Stomach smooth muscle (tissue), 2 donors: Measurements from ENCODE around the gene MKNK1.

ENCODE experiments used
- H3K27ac ChIP-seq: one replicate; pipeline ENCODE4 v1.7.0; 2013; ENCODE audit warnings: mild to moderate bottlenecking, low read length, inconsistent platforms
- H3K27me3 ChIP-seq, 2 donors: one replicate each; pipeline ENCODE4 v1.7.0; 2013; ENCODE audit warnings: low read length in 2 of 2; ENCODE audit not compliant: insufficient read depth in 2 of 2, control insufficient read depth in 1 of 2
- H3K36me3 ChIP-seq, 2 donors: one replicate each; pipeline ENCODE4 v1.7.0; 2013; ENCODE audit warnings: low read length in 2 of 2; ENCODE audit not compliant: control insufficient read depth in 2 of 2, insufficient read depth in 2 of 2
- H3K4me1 ChIP-seq: one replicate; pipeline ENCODE4 v1.7.0; 2013; ENCODE audit warnings: low read length; ENCODE audit not compliant: control insufficient read depth, insufficient read depth
- H3K4me3 ChIP-seq, 2 donors: one replicate each; pipeline ENCODE4 v1.7.0; 2013; ENCODE audit warnings: low read length in 2 of 2
- H3K9ac ChIP-seq, 2 donors: one replicate each; pipeline ENCODE4 v1.7.0; 2013; ENCODE audit warnings: low read length in 2 of 2, mild to moderate bottlenecking in 1 of 2
- H3K9me3 ChIP-seq, 2 donors: one replicate each; pipeline ENCODE4 v1.7.0; 2013; ENCODE audit warnings: low read length in 2 of 2; ENCODE audit not compliant: control insufficient read depth in 2 of 2
- donor health status: healthy.
- donor health status: Pancreatic carcinoma.

Gene MKNK1

DNA sequence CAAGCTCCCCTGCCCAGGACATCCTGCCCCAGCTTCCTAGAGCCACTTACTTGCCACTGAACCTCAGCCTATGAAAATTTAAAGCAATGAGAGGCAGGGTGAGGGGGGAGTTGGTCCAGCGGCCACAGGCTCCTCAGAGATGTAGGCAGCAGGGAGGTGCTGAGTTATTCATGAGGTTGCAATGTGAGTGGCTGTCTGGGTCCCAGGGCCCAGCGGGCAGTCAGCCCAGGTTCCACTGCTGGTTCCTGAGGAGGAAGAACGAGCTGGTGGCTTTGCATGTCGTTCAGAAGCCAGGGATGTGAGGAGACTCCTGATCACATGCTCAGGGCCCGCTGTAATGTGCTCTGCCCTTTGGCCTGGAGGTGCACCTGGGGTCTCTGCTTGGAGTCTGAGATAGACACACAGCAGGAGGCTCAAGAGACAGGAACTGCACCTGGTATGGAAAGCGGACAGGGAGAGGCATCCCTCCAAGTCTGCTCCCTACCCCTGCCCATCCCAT is 52.4 kb downstream of the MKNK1 start, which contains the start of gene KNCN:
Gene KNCN (minus strand): TSS at position 51 of the 499 bp plus-strand sequence. CDS start 432 bp downstream, outside the sequence.
- Histone ChIP-seq H3K9me3 (no peaks in the 10 kb centered on the region), H3K27me3 (peaks cover 0 to 2% of the 10 kb centered on the region in 2 donors), H3K36me3 (no peaks in the 10 kb centered on the region), H3K27ac (no peak within 1 kb of the TSS), H3K9ac (no peak within 1 kb of the TSS), H3K4me1 (peaks cover 9% of the 10 kb centered on the region), H3K4me3 (no peak within 1 kb of the TSS)

DNA sequence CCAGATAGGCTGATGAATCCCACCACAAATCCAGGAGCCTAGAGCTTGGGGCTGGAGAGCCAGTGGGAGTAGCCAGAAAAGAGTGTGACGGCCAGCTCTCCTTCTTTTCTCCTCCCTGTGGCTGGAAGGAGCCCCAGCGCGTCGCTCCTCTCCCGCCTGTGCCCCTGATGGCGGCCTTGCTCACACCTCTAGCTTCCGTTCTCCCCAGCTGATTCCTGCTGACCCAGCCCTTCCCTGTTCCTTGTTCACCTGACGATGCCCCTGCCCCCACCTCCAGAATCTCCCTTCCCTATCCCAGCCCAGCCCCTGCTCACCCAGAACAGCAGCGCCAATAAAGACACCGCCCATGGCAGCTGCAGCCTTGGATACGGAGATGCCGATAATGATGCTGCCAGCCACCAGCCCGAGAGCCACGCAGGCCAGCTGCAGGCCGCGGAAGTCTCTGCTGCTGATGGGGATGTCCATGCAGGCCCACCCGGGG is 53.3 kb downstream of the MKNK1 start:
- Histone ChIP-seq H3K27me3 (peaks cover 2% of the 10 kb centered on the region in 2 donors), H3K36me3 (no peaks in the 10 kb centered on the region), H3K9ac (no peak overlapping the region), H3K9me3 (no peaks in the 10 kb centered on the region), H3K4me3 (no peak overlapping the region), H3K4me1 (peaks cover 9% of the 10 kb centered on the region), H3K27ac (no peak overlapping the region)

DNA sequence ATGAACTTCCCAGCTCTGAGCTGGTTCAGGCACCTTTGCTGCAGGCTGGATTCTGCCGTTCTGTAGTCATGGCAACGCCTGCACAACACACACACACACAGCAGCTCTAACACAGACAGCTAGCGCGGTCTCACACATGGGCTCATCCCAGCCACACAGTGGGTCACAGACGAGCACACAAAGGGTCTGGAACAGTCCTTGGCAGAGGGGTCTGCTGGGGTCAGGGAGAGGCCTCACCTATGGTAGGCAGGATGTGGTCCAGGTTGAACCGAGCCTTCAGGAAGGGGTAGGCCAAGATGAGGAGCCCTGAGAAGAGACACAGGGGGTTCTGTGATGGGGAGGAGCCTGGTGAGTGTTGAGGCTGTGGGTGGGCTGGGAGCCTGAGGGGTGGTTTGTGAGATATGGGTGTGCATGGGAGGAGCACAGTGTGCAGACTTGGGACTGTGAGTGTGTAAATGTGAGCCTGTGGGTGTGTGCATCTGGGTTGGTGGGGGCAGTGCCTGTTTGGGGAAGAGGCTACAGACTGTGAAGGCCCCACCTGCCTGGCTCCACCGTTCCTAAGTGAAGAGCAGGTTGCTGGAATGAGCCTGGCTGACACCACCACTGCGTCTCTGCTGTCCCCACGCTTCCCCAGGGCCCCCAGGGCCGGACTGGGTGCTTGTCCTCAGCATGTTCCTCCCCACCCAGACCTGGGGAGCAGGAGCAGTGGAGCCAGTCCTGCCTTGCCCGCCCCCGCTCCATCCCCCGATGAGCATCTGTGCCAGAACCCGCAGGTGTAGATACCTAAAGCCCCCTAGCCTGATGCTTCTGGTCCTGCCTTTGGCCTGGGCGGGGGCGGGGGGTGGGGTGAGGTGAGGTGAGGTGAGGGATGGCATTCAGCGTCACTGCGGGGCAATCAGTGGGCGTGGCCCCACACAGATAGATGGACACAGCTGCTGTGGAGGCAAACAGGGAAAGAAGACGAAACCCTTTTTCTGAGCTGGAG is 54.1 kb downstream of the MKNK1 start:
- Histone ChIP-seq H3K4me1 (peaks cover 9% of the 10 kb centered on the region), H3K9me3 (no peaks in the 10 kb centered on the region), H3K4me3 (no peak overlapping the region), H3K27me3 (peaks cover 7 to 8% of the 10 kb centered on the region in 2 donors), H3K36me3 (no peaks in the 10 kb centered on the region), H3K9ac (peak overlapping the region in 1 of 2 donors; percentile 12), H3K27ac (no peak overlapping the region)

DNA sequence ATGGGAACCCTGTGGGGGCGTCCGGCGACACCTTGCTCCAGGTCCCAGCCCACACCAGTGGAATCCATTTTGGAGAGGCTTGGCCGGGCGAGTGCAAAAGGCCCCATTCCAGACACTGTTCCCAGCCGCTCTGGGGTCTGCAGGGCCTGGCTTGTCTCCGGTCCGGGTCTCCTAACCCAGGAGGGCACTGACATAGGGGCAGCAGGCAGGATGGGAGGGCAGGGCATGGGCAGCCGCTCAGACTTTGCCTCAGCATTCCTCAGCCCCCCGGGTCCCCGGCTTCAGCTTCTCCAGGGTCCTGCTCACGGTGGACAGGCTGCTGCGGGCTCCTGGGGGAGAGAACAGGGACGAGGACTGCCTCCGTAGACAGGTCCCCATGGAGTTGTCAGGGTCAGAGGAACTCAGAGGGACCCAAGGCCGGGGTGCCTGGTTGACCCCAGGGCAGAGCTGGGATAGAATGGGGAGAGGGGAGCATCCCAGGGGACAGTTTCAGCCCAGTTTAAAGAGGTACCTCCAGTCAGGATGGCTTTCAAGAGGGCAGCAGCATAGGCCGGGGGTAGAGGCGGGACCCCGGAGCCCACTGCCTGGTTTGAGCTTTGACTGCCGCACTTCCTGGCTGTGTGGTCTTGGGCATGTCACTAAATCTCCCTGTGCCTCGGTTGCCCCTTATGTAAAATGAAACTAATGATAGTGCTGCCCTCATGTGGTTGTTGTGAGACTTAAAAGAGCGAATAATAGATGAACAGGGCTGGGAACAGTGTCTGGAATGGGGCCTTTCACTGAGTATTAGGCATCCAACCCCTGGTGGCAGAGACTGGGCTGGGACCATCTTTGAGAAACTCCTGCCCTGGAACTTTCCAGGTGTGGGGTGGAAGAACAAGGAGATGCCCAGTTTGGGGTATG is 56.3 kb downstream of the MKNK1 start:
- H3K4me1 ChIP-seq: peaks cover 16% of the 10 kb centered on the region
- peaks cover 15 to 28% of the 10 kb centered on the region in 2 donors for H3K27me3 ChIP-seq
- no peaks in the 10 kb centered on the region for H3K9me3 ChIP-seq
- no peak overlapping the region for H3K9ac ChIP-seq
- H3K4me3 ChIP-seq: no peak overlapping the region
- H3K36me3 ChIP-seq: no peaks in the 10 kb centered on the region
- H3K27ac ChIP-seq: no peak overlapping the region

DNA sequence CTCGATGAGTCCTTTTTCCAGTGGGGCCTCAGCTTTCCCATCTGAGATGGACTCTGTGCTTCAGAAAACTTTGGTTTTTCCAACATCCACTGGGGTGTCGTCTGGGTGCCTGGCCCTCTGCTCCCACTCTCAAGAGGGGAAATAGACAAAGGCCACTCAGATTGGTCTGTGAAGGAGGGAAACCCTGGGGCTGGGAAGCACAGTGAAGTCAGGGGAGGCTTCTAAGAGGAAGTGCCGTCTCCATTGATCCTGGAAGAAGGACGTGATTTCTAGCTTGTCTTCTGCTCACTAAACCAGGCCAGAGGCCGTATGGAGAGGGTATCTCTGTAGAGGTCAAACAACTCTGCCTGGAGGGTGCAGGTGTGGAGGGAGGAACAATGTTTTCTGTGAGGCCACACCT is 57.9 kb downstream of the MKNK1 start:
- peaks cover 15 to 28% of the 10 kb centered on the region in 2 donors for H3K27me3 ChIP-seq
- no peak overlapping the region for H3K27ac ChIP-seq
- H3K9ac ChIP-seq: no peak overlapping the region

DNA sequence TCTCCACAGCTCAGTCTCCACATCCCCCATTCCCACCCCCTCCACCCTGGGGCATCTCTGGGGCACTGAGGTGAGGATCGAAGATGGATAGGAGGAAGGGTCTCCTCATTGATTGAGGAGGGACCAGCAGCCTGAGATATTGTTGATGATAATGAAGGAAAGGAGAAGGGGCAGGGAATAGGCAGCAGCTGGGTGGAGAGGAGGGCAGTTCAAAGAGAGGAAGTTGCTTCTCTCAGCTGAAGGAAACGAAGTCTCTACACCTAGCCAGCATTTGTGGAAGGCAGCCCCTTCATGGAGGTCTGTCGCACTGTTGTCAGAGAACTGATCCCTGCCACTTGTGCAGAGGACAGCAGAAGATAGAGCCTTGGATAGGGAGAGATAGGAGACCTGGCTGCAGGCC is 58.3 kb downstream of the MKNK1 start:
- Histone ChIP-seq H3K9me3 (no peaks in the 10 kb centered on the region), H3K27ac (no peak overlapping the region), H3K4me3 (no peak overlapping the region), H3K9ac (no peak overlapping the region), H3K36me3 (no peaks in the 10 kb centered on the region), H3K27me3 (peaks cover 15 to 31% of the 10 kb centered on the region in 2 donors), H3K4me1 (peaks cover 16% of the 10 kb centered on the region)

More for the DNA sequence above, 57.9 kb downstream of the MKNK1 start:
- Histone ChIP-seq H3K4me1 (peaks cover 16% of the 10 kb centered on the region), H3K36me3 (no peaks in the 10 kb centered on the region), H3K4me3 (no peak overlapping the region), H3K9me3 (no peaks in the 10 kb centered on the region)

DNA sequence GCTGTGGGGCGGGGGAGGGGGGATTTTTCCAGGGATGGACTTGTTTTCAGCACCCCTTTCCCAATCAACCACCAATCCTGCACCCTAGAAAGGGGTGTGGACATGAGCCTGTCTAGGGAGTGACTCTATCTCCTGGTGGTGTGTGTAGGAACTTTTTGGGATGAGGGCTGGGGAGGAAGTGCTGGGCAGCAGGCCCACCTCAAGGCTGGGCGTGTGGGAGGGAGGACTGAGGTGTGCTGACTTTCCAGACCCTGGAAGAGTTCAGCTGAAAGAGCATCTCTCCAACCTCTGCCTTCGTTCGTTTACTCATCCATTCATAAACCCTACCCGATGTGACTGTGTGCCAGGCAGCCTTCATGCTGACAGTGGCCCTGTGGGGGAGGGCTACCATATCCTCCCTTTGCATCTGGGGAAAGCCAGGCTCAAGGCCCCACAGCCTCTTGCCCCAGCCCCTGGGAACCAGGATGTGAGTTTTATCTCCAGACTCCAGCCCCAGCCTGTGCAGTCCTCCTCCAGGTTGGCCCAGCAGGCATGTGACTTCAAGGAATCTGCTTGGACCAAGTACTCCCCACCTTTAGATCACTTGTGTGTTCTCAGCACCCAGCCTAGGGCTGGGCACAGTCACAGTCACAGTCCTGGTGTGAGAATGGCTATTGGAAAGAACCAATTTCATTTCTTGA is 59.4 kb downstream of the MKNK1 start:
- Histone ChIP-seq H3K27me3 (peaks cover 15 to 31% of the 10 kb centered on the region in 2 donors), H3K4me1 (peaks cover 14% of the 10 kb centered on the region), H3K4me3 (no peak overlapping the region), H3K9me3 (no peaks in the 10 kb centered on the region), H3K9ac (no peak overlapping the region), H3K36me3 (no peaks in the 10 kb centered on the region), H3K27ac (no peak overlapping the region)

DNA sequence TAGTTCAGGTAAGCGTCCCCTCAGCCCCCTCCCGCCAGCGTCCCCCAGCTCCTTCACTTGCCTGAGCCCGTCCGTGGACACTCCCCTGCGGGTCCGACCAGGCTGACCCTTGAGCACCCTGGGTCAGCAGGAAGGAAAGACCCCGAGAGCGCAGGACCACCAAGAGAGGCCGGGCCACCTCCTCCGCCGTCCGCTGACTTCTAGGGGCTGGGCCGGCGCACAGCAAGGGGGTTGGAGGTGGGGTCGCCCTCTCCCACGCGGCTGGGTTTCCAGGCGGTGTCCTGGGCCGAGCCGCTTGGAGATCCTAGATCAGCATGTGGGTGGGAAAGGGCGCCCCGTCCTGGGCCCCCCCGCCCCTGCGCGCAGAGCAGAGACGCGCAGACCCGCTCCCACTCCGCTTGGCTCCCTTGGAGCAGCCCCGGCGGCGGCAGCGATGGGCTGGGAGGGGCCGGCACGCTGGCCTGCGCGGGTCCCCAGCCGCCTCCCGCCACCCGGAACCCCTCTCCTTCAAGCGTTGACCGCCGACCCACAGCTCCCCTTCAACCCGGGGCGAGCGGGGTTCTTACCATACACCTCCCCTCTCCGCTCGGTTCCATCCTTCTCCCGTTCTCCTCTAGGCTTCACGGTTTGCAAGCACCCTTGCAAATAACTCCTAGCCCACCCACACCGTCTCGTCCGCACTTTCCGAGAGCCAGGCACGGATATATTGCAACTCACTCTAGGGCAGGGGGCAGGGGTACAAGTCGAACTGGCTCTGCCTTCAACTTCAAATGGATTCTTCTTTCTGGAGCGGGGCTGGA is 60.1 kb downstream of the MKNK1 start:
- H3K27me3 ChIP-seq: peaks cover 15 to 31% of the 10 kb centered on the region in 2 donors
- H3K4me3 ChIP-seq: peak overlapping the region in 1 of 2 donors; percentile 35
- no peaks in the 10 kb centered on the region for H3K36me3 ChIP-seq
- no peak overlapping the region for H3K9ac ChIP-seq
- peaks cover 7% of the 10 kb centered on the region for H3K4me1 ChIP-seq
- H3K27ac ChIP-seq: no peak overlapping the region
- H3K9me3 ChIP-seq: no peaks in the 10 kb centered on the region

DNA sequence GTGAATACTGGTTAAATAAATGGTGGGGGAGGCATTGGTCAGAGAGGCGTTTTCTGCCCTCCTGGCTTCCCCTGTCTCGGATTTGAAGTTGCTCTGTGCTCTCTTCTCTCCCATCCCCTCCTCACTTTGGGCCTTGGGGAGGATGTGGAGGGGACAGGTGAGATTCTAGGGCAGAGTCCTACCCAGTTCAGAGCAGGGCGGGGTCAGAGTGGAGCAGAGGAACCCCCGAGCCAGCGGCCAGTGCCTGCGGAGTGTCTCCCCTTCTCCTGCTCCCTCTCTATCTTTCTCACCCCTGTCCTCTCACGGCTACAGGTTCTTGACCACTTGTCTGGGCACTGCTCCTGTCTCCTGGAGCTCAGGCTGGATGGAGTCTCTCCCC is 60.7 kb downstream of the MKNK1 start:
- Histone ChIP-seq H3K27ac (no peak overlapping the region), H3K27me3 (peaks cover 17 to 31% of the 10 kb centered on the region in 2 donors), H3K4me3 (no peak overlapping the region), H3K4me1 (peaks cover 7% of the 10 kb centered on the region), H3K36me3 (no peaks in the 10 kb centered on the region), H3K9me3 (no peaks in the 10 kb centered on the region), H3K9ac (no peak overlapping the region)
